ENCODE results near the gene ADAMTS13. TPM values are rescaled to one million over a fixed set of nuclear protein-coding genes. Genes with fewer than 3 reads are reported as not detected.

Gene ADAMTS13
- total and polyA plus RNA-seq, 2 donors (not counting 1 experiment from before 2014, with no cell fraction given) = 0.78 to 3.1 TPM

DNA sequence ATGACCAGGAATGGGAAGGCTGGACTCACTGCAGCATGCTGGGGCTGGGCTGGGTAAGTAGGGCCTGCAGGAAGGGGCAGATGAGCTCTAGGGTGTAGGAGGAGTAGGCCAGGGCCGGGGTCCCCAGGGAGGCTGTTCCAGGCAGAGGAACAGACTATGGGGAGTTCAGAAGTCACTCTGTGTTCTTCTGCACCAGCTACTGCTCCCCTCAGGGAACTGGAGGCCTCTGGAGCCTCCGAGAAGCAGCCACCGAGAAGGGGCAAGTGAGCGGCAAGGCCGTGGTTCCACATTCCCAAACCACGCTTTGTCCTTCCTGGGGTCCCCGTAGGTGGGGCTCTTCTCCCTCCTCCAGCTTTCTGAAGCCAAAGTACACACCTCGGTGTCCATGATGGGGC, 65.2 kb downstream of the ADAMTS13 start:
- TF ChIP-seq EZH2 (IDR thresholded peaks at IDR 0.05; ENCODE audit: low read length, missing control alignments) (no peak), CTCF (conservative IDR thresholded peaks at IDR 0.05 in 1 of 2, IDR thresholded peaks at IDR 0.05 in 1 of 2; ENCODE audit: low read depth in 1 of 2, low read length in 2 of 2) (no peak)
- no peaks in the 10 kb centered on the region for H3K27me3 ChIP-seq (ENCODE audit: control insufficient read depth, insufficient read depth, low read length)
- no peaks in the 10 kb centered on the region for H3K79me2 ChIP-seq (ENCODE audit: control insufficient read depth, insufficient read depth, low read length)
- no peaks in the 10 kb centered on the region for H3K4me1 ChIP-seq (ENCODE audit: control insufficient read depth, extremely low read depth, insufficient read depth, low read length)
- no peak overlapping the region for H3K27ac ChIP-seq (ENCODE audit: insufficient read depth, low read length)
- H3K4me3 ChIP-seq (replicated peaks in 1 of 4; ENCODE audit: control extremely low read depth in 1 of 4, insufficient read depth in 1 of 4, low read depth in 3 of 4, low read length in 4 of 4) = no peak overlapping the region
- no peaks in the 10 kb centered on the region for H3K9me3 ChIP-seq (ENCODE audit: control insufficient read depth, insufficient read depth, low read depth, low read length)
- no peak overlapping the region for H2AFZ ChIP-seq (ENCODE audit: low read length)
- no peak for DNase-seq (ENCODE audit: low read depth in 2 of 2)
- H3K4me2 ChIP-seq (ENCODE audit: extremely low read depth, insufficient read depth, low read length) = no peak overlapping the region
- H4K20me1 ChIP-seq (ENCODE audit: control insufficient read depth, extremely low read depth, insufficient read depth, low read length) = no peaks in the 10 kb centered on the region
- no peaks in the 10 kb centered on the region for H3K36me3 ChIP-seq (ENCODE audit: control insufficient read depth, insufficient read depth, low read length)
- H3K9ac ChIP-seq (ENCODE audit: insufficient read depth, low read length) = no peak overlapping the region

DNA sequence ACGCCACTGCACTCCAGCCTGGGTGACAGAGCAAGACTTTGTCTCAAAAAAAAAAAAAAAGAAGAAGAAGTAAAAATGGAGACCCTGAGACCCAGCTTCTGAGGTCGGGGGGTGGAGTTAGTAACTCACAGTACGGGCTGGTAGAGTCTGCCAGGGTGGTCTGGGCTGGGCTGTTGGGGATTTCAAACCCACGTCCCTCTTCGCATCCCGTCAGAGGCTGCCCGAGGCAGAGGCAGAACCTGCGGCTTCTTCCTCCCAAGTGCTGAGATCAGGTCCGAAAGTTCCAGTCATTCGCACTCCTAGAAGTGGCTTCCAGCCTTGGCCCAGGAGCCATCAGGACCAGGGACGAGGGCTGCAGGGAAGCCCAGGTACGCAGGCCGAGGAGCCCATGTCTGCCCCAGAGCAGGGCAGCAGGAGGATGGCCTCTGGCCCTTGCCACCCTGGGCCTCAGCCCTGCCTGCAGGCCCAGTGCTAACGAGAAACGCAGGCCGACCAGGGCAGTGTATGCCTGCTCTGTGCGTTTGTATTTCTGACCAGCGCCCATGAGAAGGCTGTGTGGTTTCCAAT, 66.6 kb downstream of the ADAMTS13 start:
- DNase-seq (ENCODE audit: low read depth in 2 of 2) = no peak
- no peak for TF ChIP-seq CTCF (conservative IDR thresholded peaks at IDR 0.05 in 1 of 2, IDR thresholded peaks at IDR 0.05 in 1 of 2; ENCODE audit: low read depth in 1 of 2, low read length in 2 of 2)
- no peak for TF ChIP-seq EZH2 (IDR thresholded peaks at IDR 0.05; ENCODE audit: low read length, missing control alignments)
- no peak overlapping the region for H3K4me3 ChIP-seq (replicated peaks in 1 of 4; ENCODE audit: control extremely low read depth in 1 of 4, insufficient read depth in 1 of 4, low read depth in 3 of 4, low read length in 4 of 4)

GRCh38 chr9:133489253-133490190, 67.4 kb downstream of the ADAMTS13 start:
- H3K36me3 ChIP-seq (ENCODE audit: control insufficient read depth, insufficient read depth, low read length) = no peaks in the 10 kb centered on the region
- H3K9ac ChIP-seq (ENCODE audit: insufficient read depth, low read length) = no peak overlapping the region
- peaks cover 3% of the 10 kb centered on the region for H3K4me1 ChIP-seq (ENCODE audit: control insufficient read depth, extremely low read depth, insufficient read depth, low read length)
- H3K79me2 ChIP-seq (ENCODE audit: control insufficient read depth, insufficient read depth, low read length) = no peaks in the 10 kb centered on the region
- H3K4me2 ChIP-seq (ENCODE audit: extremely low read depth, insufficient read depth, low read length) = no peak overlapping the region
- H4K20me1 ChIP-seq (ENCODE audit: control insufficient read depth, extremely low read depth, insufficient read depth, low read length) = no peaks in the 10 kb centered on the region
- no peak overlapping the region for H3K27ac ChIP-seq (ENCODE audit: insufficient read depth, low read length)
- H3K4me3 ChIP-seq (replicated peaks in 1 of 4; ENCODE audit: control extremely low read depth in 1 of 4, insufficient read depth in 1 of 4, low read depth in 3 of 4, low read length in 4 of 4) = no peak overlapping the region
- H2AFZ ChIP-seq (ENCODE audit: low read length) = no peak overlapping the region
- no peaks in the 10 kb centered on the region for H3K27me3 ChIP-seq (ENCODE audit: control insufficient read depth, insufficient read depth, low read length)
- H3K9me3 ChIP-seq (ENCODE audit: control insufficient read depth, insufficient read depth, low read depth, low read length) = no peaks in the 10 kb centered on the region
- TF ChIP-seq CTCF (conservative IDR thresholded peaks at IDR 0.05 in 1 of 2, IDR thresholded peaks at IDR 0.05 in 1 of 2; ENCODE audit: low read depth in 1 of 2, low read length in 2 of 2) (no peak), EZH2 (IDR thresholded peaks at IDR 0.05; ENCODE audit: low read length, missing control alignments) (no peak)
- peak; percentile 39 to 67 for DNase-seq (ENCODE audit: low read depth in 2 of 2)

More for the DNA sequence above, 66.6 kb downstream of the ADAMTS13 start:
- H3K79me2 ChIP-seq (ENCODE audit: control insufficient read depth, insufficient read depth, low read length) = no peaks in the 10 kb centered on the region
- H2AFZ ChIP-seq (ENCODE audit: low read length) = no peak overlapping the region
- H4K20me1 ChIP-seq (ENCODE audit: control insufficient read depth, extremely low read depth, insufficient read depth, low read length) = no peaks in the 10 kb centered on the region
- no peak overlapping the region for H3K9ac ChIP-seq (ENCODE audit: insufficient read depth, low read length)
- H3K4me1 ChIP-seq (ENCODE audit: control insufficient read depth, extremely low read depth, insufficient read depth, low read length) = peaks cover 3% of the 10 kb centered on the region
- no peaks in the 10 kb centered on the region for H3K36me3 ChIP-seq (ENCODE audit: control insufficient read depth, insufficient read depth, low read length)
- no peaks in the 10 kb centered on the region for H3K9me3 ChIP-seq (ENCODE audit: control insufficient read depth, insufficient read depth, low read depth, low read length)
- no peaks in the 10 kb centered on the region for H3K27me3 ChIP-seq (ENCODE audit: control insufficient read depth, insufficient read depth, low read length)
- no peak overlapping the region for H3K4me2 ChIP-seq (ENCODE audit: extremely low read depth, insufficient read depth, low read length)
- no peak overlapping the region for H3K27ac ChIP-seq (ENCODE audit: insufficient read depth, low read length)
